GM12892 (cell line): Measurements from ENCODE around the gene CNTNAP2.

Experiments
- DNase-seq: peaks from one replicate; pipeline ENCODE4 v3.0.0; 2011; ENCODE audit not compliant: insufficient read length
- FAIRE-seq: peaks from 2 replicates; lab custom pipeline; 2011; peaks lifted over from hg19 to GRCh38; lab: Jason Lieb, UNC
- POLR2A ChIP-seq: IDR thresholded peaks from 2 replicates; pipeline ENCODE4 v1.6.1; 2011; ENCODE audit warnings: low read depth, low read length, control low read depth
- POLR2AphosphoS5 ChIP-seq: IDR thresholded peaks from 2 replicates; pipeline ENCODE4 v1.6.1; 2011; ENCODE audit warnings: low read depth, low read length, control low read depth
- TAF1 ChIP-seq: IDR thresholded peaks from 2 replicates; pipeline ENCODE4 v1.6.1; 2011; ENCODE audit warnings: low read depth, mild to moderate bottlenecking, control low read depth, low read length, borderline replicate concordance

Gene CNTNAP2

GRCh38 chr7:148162808-148163207 is 2046.2 kb downstream of the CNTNAP2 start:
- DNase-seq (no peak), FAIRE-seq (no peak)
- TF ChIP-seq POLR2A (no peak), TAF1 (no peak), POLR2AphosphoS5 (no peak)

- FAIRE-seq (no peak), DNase-seq (no peak)
- TF ChIP-seq TAF1, result no peak
- TF ChIP-seq POLR2AphosphoS5, result no peak
- TF ChIP-seq POLR2A, result no peak
These were observed 2046.6 kb downstream of the CNTNAP2 start for GRCh38 chr7:148163246-148163645.

GRCh38 chr7:148172920-148173319 is 2056.3 kb downstream of the CNTNAP2 start:
- FAIRE-seq, result no peak
- no peak for TF ChIP-seq TAF1
- DNase-seq, result no peak

- no peak for DNase-seq
- TF ChIP-seq TAF1, result no peak
- no peak for FAIRE-seq
These were observed 2056.8 kb downstream of the CNTNAP2 start for GRCh38 chr7:148173369-148173768.

GRCh38 chr7:148174376-148174775 is 2057.8 kb downstream of the CNTNAP2 start:
- FAIRE-seq, result no peak
- no peak for DNase-seq

GRCh38 chr7:148175512-148175911 is 2058.9 kb downstream of the CNTNAP2 start:
- DNase-seq (no peak), FAIRE-seq (no peak)
- TF ChIP-seq POLR2AphosphoS5 (no peak), POLR2A (no peak), TAF1 (no peak)

More at GRCh38 chr7:148174376-148174775, 2057.8 kb downstream of the CNTNAP2 start:
- TF ChIP-seq POLR2AphosphoS5 (no peak), TAF1 (no peak), POLR2A (no peak)

DNA sequence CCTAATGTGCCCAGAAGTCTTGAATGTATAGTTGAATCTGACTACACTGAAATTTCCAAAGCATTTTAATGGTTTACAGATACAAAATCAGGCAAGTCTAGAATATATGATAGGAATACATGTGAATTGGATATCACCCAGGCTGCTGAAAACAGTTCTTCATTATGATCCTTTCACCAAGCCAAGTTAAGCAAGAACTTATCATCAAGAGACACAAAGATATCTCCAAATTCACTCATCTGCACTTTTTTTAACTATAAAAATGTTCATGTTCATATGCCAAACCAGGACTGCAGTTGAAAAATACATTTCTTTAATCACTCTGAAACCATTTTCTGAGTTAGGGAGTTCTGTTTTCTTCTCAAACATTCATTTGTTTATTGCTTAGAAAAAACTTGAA is 2061.4 kb downstream of the CNTNAP2 start:
- TF ChIP-seq TAF1 (no peak), POLR2A (no peak), POLR2AphosphoS5 (no peak)
- FAIRE-seq (no peak), DNase-seq (no peak)

DNA sequence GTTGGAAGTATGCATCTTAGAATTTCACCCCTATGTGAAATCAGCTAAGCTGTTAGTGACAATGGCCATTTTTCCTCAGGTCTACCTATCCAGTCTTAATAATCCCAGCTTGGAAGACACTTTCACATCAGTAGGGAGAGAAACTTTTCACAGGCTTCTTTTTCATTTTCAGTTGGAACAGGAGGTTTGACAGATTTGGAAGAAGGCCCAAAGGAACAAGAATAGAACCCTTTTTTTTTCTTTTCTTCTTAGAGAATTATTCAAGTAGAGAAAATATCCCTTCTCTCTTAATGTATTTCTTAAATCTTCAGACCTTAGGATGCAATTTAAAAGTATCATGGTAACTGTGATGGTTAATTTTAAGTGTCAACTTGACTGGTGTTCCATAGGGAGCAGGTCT is 2063.5 kb downstream of the CNTNAP2 start:
- TF ChIP-seq POLR2AphosphoS5 (no peak), TAF1 (no peak), POLR2A (no peak)
- FAIRE-seq, result no peak
- DNase-seq, result no peak

- no peak for FAIRE-seq
- no peak for TF ChIP-seq POLR2AphosphoS5
- TF ChIP-seq TAF1, result no peak
- TF ChIP-seq POLR2A, result no peak
- no peak for DNase-seq
These were observed 2065.7 kb downstream of the CNTNAP2 start for GRCh38 chr7:148182264-148182663.

DNA sequence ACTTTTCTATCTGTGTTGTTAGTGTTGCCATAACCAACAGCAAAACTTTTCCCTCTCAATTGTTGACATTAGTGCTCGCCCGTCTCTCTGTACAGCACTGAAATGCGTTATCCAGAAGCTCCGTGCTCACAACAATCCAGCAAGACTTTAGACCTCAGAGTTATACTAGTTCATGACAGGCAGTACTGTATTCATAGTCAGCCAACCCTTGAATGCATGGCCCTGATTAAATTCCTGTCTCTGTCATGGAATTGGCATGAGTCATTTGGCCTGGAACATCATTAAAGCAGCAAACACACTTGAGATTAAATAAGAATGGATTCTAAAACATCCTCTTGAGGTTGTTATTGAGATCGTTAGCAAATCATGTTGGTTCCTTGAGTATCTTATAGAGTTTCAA is 2068.4 kb downstream of the CNTNAP2 start:
- FAIRE-seq (no peak), DNase-seq (no peak)

DNA sequence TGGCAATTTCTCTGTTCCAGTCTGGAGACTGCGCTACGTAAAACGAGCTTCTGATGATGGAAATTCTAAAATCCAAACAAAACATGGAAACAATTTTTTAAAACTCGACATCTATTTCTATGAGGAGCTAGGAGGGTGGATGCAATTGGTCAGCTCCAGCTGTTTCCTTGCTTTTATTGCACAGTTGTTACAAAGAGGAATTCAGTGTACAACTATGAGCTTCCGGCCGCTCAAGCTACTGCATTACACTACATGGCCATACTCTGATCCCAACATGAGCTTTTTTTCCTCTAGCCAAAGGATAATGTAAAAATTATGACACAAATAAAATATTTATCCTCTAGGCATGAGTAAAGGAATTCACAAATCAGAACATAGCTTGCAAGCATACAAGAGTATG is 2070.9 kb downstream of the CNTNAP2 start:
- DNase-seq (no peak), FAIRE-seq (no peak)
- no peak for TF ChIP-seq POLR2A
- TF ChIP-seq TAF1, result no peak
- no peak for TF ChIP-seq POLR2AphosphoS5

More for the DNA sequence above, 2068.4 kb downstream of the CNTNAP2 start:
- no peak for TF ChIP-seq POLR2AphosphoS5
- no peak for TF ChIP-seq POLR2A
- no peak for TF ChIP-seq TAF1

- TF ChIP-seq TAF1 (no peak), POLR2AphosphoS5 (no peak), POLR2A (no peak)
- FAIRE-seq (no peak), DNase-seq (no peak)
These were observed 2074.9 kb downstream of the CNTNAP2 start for GRCh38 chr7:148191391-148192065.

DNA sequence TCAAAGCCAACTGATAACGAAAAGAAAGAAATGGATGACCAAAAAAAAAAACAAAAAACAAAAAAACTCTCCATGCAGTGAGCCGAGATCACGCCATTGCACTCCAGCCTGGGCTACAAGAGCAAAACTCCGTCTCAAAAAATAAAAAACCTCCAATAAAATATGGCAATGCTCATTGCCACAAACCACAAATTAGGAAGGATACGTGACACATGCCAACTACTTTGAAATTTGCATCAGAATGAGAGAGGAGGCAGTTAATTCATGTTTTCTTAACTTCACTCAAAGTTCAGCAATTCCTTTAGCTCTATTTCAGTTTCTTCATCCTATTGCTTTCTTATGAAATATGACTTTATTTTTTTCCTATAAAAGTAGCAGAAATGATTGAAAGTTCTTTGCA is 2075.9 kb downstream of the CNTNAP2 start:
- TF ChIP-seq TAF1, result no peak
- TF ChIP-seq POLR2AphosphoS5, result no peak
- TF ChIP-seq POLR2A, result no peak
- DNase-seq (no peak), FAIRE-seq (no peak)
